Measurements from ENCODE around the gene VPS11.

DNA sequence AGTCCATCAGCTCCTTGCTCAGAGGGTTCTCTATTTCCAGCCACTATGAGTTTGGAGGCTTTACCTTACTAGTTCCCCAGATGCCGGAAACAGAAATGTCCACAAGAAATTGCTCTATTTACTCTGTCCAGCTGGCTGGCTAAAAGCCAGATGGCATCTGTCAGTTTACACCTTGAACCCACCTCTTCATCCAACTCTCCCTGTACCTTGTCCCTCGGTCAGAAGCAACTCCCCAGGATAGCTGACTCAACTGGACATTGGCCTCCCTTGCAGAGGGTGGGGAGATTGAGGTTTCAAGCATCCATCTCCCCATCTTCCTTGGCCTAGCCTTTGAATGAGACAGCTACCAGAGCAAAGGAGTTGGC, 41.2 kb downstream of the VPS11 start:
- TF ChIP-seq CTCF (IDR thresholded peaks at IDR 0.05) (no peak), POLR2A (IDR thresholded peaks at IDR 0.05) (no peak), EP300 (IDR thresholded peaks at IDR 0.05) (no peak), POLR2AphosphoS5 (IDR thresholded peaks at IDR 0.05) (no peak)
